K562 (cell line): ENCODE data around the gene NLRP6. TPM values are rescaled to one million over a fixed set of nuclear protein-coding genes. Genes with fewer than 3 reads are reported as not detected.
A peak's percentile ranks its signal among the peaks of the same experiment; 100 is the strongest.

Source experiments
- ATAC-seq: fragments of 200-7000 bp; cut with Tn5 transposase; 3 replicates; pipeline ENCODE4 v1.9.1; 2020; ENCODE audit warnings: moderate library complexity
- BruUV-seq: library from RNA; stranded (reverse); fragments of 400-500 nt; replicated peaks from 2 replicates; lab custom pipeline; 2021; lab: Mats Ljungman, UMichigan
- CTCF ChIA-PET: fragments of 300-600 bp; formaldehyde crosslinking; extraction: SDS; loops from one replicate; lab custom pipeline; 2021; ENCODE audit warnings: low intra/inter-chr PET ratio; lab: Yijun Ruan, JAX
- POLR2A ChIA-PET: fragments of 300-600, 350-650 bp; sonication (Branson Sonifier 250); formaldehyde crosslinking; extraction: SDS; loops from one replicate; lab custom pipeline; 2021; ENCODE audit warnings: antibody characterized with exemption, inconsistent platforms; lab: Yijun Ruan, JAX
- DNase-seq, 4 experiments: peaks; one replicate each; pipeline versions ENCODE4 v3.0.0 to v3.0.0-alpha.2; 2011 to 2018; ENCODE audit warnings: low spot score in 3 of 4, mixed read lengths in 3 of 4; ENCODE audit errors: extremely low read depth in 1 of 4
- FAIRE-seq: peaks from 2 replicates; lab custom pipeline; 2011; peaks lifted over from hg19 to GRCh38; lab: Jason Lieb, UNC
- H2AFZ ChIP-seq: 2 replicates; pipeline ENCODE4 v1.6.0; 2011; ENCODE audit warnings: low read depth, low read length, control low read depth, inconsistent platforms
- H3K27ac ChIP-seq: fragments of 200-600 bp; 3 replicates; pipeline ENCODE4 v1.8.0; 2011; ENCODE audit warnings: low read depth, mild to moderate bottlenecking, control low read depth, inconsistent platforms, low read length, moderate library complexity, mixed read lengths; ENCODE audit errors: extremely low read depth
- H3K27me3 ChIP-seq, 2 experiments: fragments of 300-600 bp in 1 of 2; 2 replicates in 1 of 2; 3 replicates in 1 of 2; pipeline versions ENCODE4 v1.6.0 to v1.8.0; 2011; ENCODE audit warnings: inconsistent platforms in 2 of 2, low read length in 2 of 2, mild to moderate bottlenecking in 1 of 2, mixed read lengths in 1 of 2, moderate library complexity in 1 of 2; ENCODE audit not compliant: control insufficient read depth in 2 of 2, insufficient read depth in 2 of 2
- H3K36me3 ChIP-seq: fragments of 300-600 bp; 3 replicates; pipeline ENCODE4 v1.8.0; 2011; ENCODE audit warnings: mild to moderate bottlenecking, low read length, inconsistent platforms; ENCODE audit not compliant: control insufficient read depth, insufficient read depth
- H3K4me1 ChIP-seq, 2 experiments: fragments of 200-600 bp in 1 of 2; replicated peaks in 1 of 2; 2 replicates in 1 of 2; 3 replicates in 1 of 2; pipeline versions ENCODE4 v1.5.1 to v1.8.0; 2011; ENCODE audit warnings: inconsistent platforms in 2 of 2, low read length in 2 of 2, mild to moderate bottlenecking in 1 of 2, mixed read lengths in 1 of 2, moderate library complexity in 1 of 2; ENCODE audit not compliant: control insufficient read depth in 2 of 2, insufficient read depth in 2 of 2
- H3K4me2 ChIP-seq: 2 replicates; pipeline ENCODE4 v1.6.1; 2011; ENCODE audit warnings: low read length, control low read depth, inconsistent platforms, mixed read lengths; ENCODE audit not compliant: insufficient read depth
- H3K4me3 ChIP-seq: fragments of 200-600 bp; sonication (generic), shearing (Covaris generic); 2 replicates; pipeline ENCODE4 v1.5.1; 2016; ENCODE audit warnings: control low read depth, inconsistent platforms
- H3K79me2 ChIP-seq: fragments of 200-600 bp; 3 replicates; pipeline ENCODE4 v1.8.0; 2011; ENCODE audit warnings: low read length, inconsistent platforms; ENCODE audit not compliant: control insufficient read depth, insufficient read depth
- H3K9ac ChIP-seq, 2 experiments: 2 replicates each; pipeline versions ENCODE4 v1.6.0 to v1.6.1; 2011; ENCODE audit warnings: low read depth in 2 of 2, low read length in 2 of 2, control low read depth in 1 of 2, inconsistent platforms in 1 of 2, mild to moderate bottlenecking in 1 of 2, mixed read lengths in 1 of 2; ENCODE audit not compliant: insufficient read depth in 1 of 2
- H3K9me1 ChIP-seq: one replicate; pipeline ENCODE4 v1.6.0; 2011; ENCODE audit warnings: inconsistent platforms, mild to moderate bottlenecking, low read length, moderate library complexity; ENCODE audit not compliant: control insufficient read depth, insufficient read depth
- H3K9me3 ChIP-seq: replicated peaks from 2 replicates; pipeline ENCODE4 v1.5.1; 2011; ENCODE audit warnings: low read depth, low read length, inconsistent platforms; ENCODE audit not compliant: control insufficient read depth, insufficient read depth
- H4K20me1 ChIP-seq: replicated peaks from 2 replicates; pipeline ENCODE4 v1.6.1; 2011; ENCODE audit warnings: low read length, inconsistent platforms, mixed read lengths; ENCODE audit not compliant: control insufficient read depth, insufficient read depth
- BHLHE40 ChIP-seq: IDR thresholded peaks from 2 replicates; pipeline ENCODE4 v1.6.1; 2011; ENCODE audit warnings: low read length, improper control_type of control experiment
- C11orf30 ChIP-seq: fragments of 450-650 bp; IDR thresholded peaks from 2 replicates; pipeline ENCODE4 v1.6.1; 2016; ENCODE audit warnings: low read depth, mild to moderate bottlenecking
- CC2D1A ChIP-seq: fragments of 450-650 bp; IDR thresholded peaks from 2 replicates; pipeline ENCODE4 v1.6.1; 2017; ENCODE audit warnings: mild to moderate bottlenecking
- GTF2F1 ChIP-seq: IDR thresholded peaks from 2 replicates; pipeline ENCODE4 v1.6.1; 2011; ENCODE audit warnings: low read depth, low read length, improper control_type of control experiment
- IFI16 ChIP-seq: fragments of 250-450 bp; sonication (Bioruptor Pico); IDR thresholded peaks from 2 replicates; pipeline ENCODE4 v2.1.2; 2022; ENCODE audit warnings: mild to moderate bottlenecking, inconsistent platforms
- POLR2G ChIP-seq: fragments of 200-400 bp; formaldehyde crosslinking; IDR thresholded peaks from 2 replicates; pipeline ENCODE4 v1.6.1; 2017; ENCODE audit warnings: low read depth, mild to moderate bottlenecking, antibody characterized with exemption, low read length, moderate library complexity
- RBM39 ChIP-seq: fragments of 200-400 bp; formaldehyde crosslinking; optimal IDR thresholded peaks from 2 replicates; pipeline ENCODE3; 2018; ENCODE audit warnings: low read depth, low read length
- TCF7L2 ChIP-seq: fragments of 150-350 bp; IDR thresholded peaks from 2 replicates; pipeline ENCODE4 v1.6.1; 2016; ENCODE audit warnings: low read depth, mild to moderate bottlenecking, low read length, moderate library complexity
- ZNF76 ChIP-seq: fragments of 250-450 bp; sonication (Bioruptor Pico); IDR thresholded peaks from 2 replicates; pipeline ENCODE4 v1.4.0; 2020; ENCODE audit warnings: mild to moderate bottlenecking, moderate library complexity, borderline replicate concordance
- WGBS: fragments of 100-300 bp; shearing (Covaris generic); methylation state at CpG from one replicate; pipeline ENCODE4 v1.1.6; 2016; ENCODE audit warnings: low coverage, mixed read lengths; ENCODE audit not compliant: insufficient coverage; ENCODE audit errors: missing lambda C conversion rate; 5-methylcytosine and 5-hydroxymethylcytosine counted together
- in situ Hi-C: fragments of 300-500 bp; cut with MboI; formaldehyde crosslinking; loops from 4 replicates; pipeline ENCODE4 v1.15.0; 2018; ENCODE audit warnings: inconsistent platforms, mixed read lengths
- intact Hi-C: fragments of 100-400 bp; cut with micrococcal nuclease; formaldehyde crosslinking; loops from 2 replicates; pipeline ENCODE4 v1.14.2; 2022
- polyA plus RNA-seq, 8 experiments: library from polyadenylated mRNA; depleted of rRNA in 4 of 8; stranded (reverse) in 5 of 8; unstranded in 3 of 8; fragments of >200 nt; fragmentation: Nextera tagmentation in 2 of 8; fragmentation: Illumina TruSeq in 1 of 8; extraction: Ambion mirVana in 2 of 8; extraction: Trizol in 1 of 8; gene quantifications; 2 replicates each; pipeline versions ENCODE4 v1.2.1 to v1.2.3, GENCODE V29; 2011 to 2014; ENCODE audit warnings: inconsistent platforms in 1 of 8, missing spikeins in 1 of 8
- total RNA-seq, 7 experiments: library from RNA; depleted of rRNA in 6 of 7; stranded (reverse); fragments of >200 nt in 6 of 7; fragmentation: Illumina TruSeq in 2 of 7; extraction: Trizol in 2 of 7; gene quantifications; 2 replicates each; pipeline versions ENCODE4 v1.2.1 to v1.2.3, GENCODE V29; 2011 to 2021; ENCODE audit warnings: low replicate concordance in 1 of 7
- TF ChIP-seq, protein P1 (sequence below): fragments of 200-800 bp; sonication (Bioruptor generic); IDR thresholded peaks from 2 replicates; pipeline ENCODE4 v1.6.1; 2017; ENCODE audit warnings: missing genetic modification characterization, missing compliant biosample characterization
- TF ChIP-seq, protein P2 (sequence below): fragments of 250-450 bp; sonication (Bioruptor Pico); IDR thresholded peaks from 2 replicates; pipeline ENCODE4 v1.8.0; 2021; ENCODE audit warnings: borderline replicate concordance, mild to moderate bottlenecking, moderate library complexity; ENCODE audit not compliant: poor library complexity, severe bottlenecking

Gene NLRP6
- total and polyA plus RNA-seq, 9 of the 15 experiments (the other 6 are each of a cell fraction or from before 2014, with no cell fraction given): 0.03 to 0.18 (median 0.15) TPM; not detected in 5

DNA sequence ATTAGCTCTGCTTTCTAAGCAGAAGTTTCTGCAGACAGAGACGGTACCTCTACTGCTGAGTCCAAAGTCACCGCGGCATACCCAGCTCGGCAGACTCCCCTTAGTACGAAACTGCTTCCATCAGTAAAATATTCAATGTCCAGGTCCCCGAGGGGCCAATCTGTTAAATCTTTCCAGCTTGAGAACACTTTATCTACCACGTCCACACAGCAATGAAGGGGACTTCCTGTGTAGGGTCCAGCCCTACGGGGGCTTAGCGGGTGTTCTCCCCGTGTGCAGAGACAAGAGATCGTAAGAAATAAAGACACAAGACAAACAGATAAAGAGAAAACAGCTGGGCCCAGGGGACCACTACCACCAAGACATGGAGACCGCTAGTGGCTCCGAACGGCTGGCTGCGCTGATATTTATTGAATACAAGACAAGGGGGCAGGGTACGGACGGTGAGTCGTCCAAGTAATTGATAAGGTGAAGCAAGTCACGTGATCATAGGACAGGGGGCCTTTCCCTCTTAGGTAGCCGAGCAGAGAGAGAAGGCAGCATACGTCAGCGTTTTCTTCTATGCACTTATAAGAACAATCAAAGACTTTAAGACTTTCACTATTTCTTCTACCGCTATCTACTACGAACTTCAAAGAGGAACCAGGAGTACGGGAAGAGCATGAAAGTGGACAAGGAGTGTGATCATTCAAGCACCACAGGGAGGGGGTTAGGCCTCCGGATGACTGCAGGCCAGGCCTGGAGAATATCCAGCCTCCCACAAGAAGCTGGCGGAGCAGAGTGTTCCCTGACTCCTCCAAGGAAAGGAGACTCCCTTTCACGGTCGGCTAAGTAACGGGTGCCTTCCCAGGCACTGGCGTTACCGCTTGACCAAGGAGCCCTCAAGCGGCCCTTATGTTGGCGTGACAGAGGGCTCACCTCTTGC, 46.6 kb downstream of the NLRP6 start (continued):
- TF ChIP-seq, protein P1, sequence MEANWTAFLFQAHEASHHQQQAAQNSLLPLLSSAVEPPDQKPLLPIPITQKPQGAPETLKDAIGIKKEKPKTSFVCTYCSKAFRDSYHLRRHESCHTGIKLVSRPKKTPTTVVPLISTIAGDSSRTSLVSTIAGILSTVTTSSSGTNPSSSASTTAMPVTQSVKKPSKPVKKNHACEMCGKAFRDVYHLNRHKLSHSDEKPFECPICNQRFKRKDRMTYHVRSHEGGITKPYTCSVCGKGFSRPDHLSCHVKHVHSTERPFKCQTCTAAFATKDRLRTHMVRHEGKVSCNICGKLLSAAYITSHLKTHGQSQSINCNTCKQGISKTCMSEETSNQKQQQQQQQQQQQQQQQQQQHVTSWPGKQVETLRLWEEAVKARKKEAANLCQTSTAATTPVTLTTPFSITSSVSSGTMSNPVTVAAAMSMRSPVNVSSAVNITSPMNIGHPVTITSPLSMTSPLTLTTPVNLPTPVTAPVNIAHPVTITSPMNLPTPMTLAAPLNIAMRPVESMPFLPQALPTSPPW (CRISPR knock-in tag): peak; percentile 40

DNA sequence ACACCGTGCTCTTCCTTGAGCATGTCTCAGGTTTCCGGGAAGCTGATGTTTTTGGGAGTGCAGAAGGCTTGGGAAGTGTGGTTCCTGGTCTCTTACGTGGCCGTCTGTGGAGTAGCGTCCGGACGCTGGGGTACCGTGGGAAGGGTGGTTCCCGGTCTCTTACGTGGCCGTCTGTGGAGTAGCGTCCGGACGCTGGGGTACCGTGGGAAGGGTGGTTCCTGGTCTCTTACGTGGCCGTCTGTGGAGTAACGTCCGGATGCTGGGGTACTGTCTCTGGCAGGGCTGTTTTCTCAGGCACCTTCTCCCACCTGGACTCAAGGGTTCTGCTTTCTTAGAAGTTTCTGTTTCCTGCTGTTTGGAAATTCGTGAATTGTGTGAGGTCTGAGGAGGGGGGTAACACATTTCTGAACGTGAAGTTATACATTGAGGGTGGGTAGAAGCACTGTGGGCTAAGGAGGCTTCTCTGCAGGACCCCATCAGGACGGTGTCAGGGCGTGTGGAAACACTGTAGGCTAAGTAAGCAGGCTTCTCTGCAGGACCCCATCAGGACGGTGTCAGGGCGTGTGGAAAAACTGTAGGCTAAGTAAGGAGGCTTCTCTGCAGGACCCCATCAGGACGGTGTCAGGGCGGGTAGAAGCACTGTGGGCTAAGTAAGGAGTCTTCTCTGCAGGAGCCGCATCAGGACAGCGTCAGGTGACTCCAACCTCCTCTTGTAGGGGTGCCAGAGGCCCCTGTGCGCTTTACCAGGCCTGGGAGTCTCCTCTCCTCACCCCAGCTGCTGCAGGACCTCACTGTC, 47.8 kb downstream of the NLRP6 start:
- in situ Hi-C loops: no loop called here
- no peak overlapping the region; the same call in 1 of the 2 replicates for H3K4me3 ChIP-seq
- no peaks in the 10 kb centered on the region for H3K27me3 ChIP-seq
- 71% methylated on average over 29 of the region's 30 CpGs for WGBS
- CTCF ChIA-PET: no interaction called here
- H3K9ac ChIP-seq: peak overlapping the region; percentile 61 to 93
- no TSS peak for BruUV-seq
- peak in 1 of 4 experiments; percentile 3 for DNase-seq
- FAIRE-seq: no peak
- POLR2A ChIA-PET: interaction anchor here (0.6 to 1.6 kb wide), 3 partner anchors 9 to 23 kb away, joined by 3 to 5 read pairs (median 3); no protein-coding TSS in a partner anchor
- H3K79me2 ChIP-seq: peaks cover 29% of the 10 kb centered on the region
- H3K36me3 ChIP-seq: no peaks in the 10 kb centered on the region
- H3K9me1 ChIP-seq: no peaks in the 10 kb centered on the region
- no peak for TF ChIP-seq BHLHE40
- TF ChIP-seq C11orf30: no peak
- TF ChIP-seq TCF7L2: no peak
- TF ChIP-seq POLR2G: no peak
- TF ChIP-seq IFI16: no peak; the same call in 1 of the 2 replicates
- no peak for TF ChIP-seq CC2D1A
- TF ChIP-seq, protein P2, sequence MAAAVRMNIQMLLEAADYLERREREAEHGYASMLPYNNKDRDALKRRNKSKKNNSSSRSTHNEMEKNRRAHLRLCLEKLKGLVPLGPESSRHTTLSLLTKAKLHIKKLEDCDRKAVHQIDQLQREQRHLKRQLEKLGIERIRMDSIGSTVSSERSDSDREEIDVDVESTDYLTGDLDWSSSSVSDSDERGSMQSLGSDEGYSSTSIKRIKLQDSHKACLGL: no peak
- no peak for TF ChIP-seq RBM39
- no peak for TF ChIP-seq ZNF76
- no peak for TF ChIP-seq GTF2F1
- TF ChIP-seq, all 486 proteins: peak for 0
- peak overlapping the region; percentile 77; the same call in 1 of the 2 replicates for H3K4me2 ChIP-seq
- H2AFZ ChIP-seq: peak overlapping the region; percentile 6; the same call in 1 of the 2 replicates
- no peaks in the 10 kb centered on the region for H3K9me3 ChIP-seq
- H3K27ac ChIP-seq: peak overlapping the region; percentile 88
- no peaks in the 10 kb centered on the region for H4K20me1 ChIP-seq
- peaks cover 51 to 56% of the 10 kb centered on the region in 2 experiments for H3K4me1 ChIP-seq
- intact Hi-C loops: no loop called here
- ATAC-seq: peak; percentile 2
